DND-41 (cell line): ENCODE data around the gene PCDHGA1.

Source experiments
- ATAC-seq: fragments of 200-7000 bp; cut with Tn5 transposase; 3 replicates; pipeline ENCODE4 v1.9.1; 2021; ENCODE audit warnings: low read depth; ENCODE audit not compliant: insufficient read depth
- DNase-seq: peaks from one replicate; pipeline ENCODE4 v3.0.0-alpha.2; 2020
- H2AFZ ChIP-seq: 2 replicates; pipeline ENCODE4 v1.6.0; 2012; ENCODE audit warnings: low read depth, low read length
- H3K27ac ChIP-seq: 2 replicates; pipeline ENCODE4 v1.5.1; 2012; ENCODE audit warnings: low read length, inconsistent platforms
- H3K27me3 ChIP-seq: fragments of 200-600 bp; sonication (generic); 2 replicates; pipeline ENCODE4 v1.6.0; 2012; ENCODE audit warnings: low read length, mild to moderate bottlenecking, inconsistent platforms; ENCODE audit not compliant: insufficient read depth, poor library complexity
- H3K36me3 ChIP-seq: 2 replicates; pipeline ENCODE4 v1.5.1; 2012; ENCODE audit warnings: low read length, inconsistent platforms; ENCODE audit not compliant: insufficient read depth
- H3K4me1 ChIP-seq: 2 replicates; pipeline ENCODE4 v1.5.1; 2012; ENCODE audit warnings: mild to moderate bottlenecking, low read length; ENCODE audit not compliant: insufficient read depth
- H3K4me2 ChIP-seq: 2 replicates; pipeline ENCODE4 v1.6.0; 2012; ENCODE audit warnings: mild to moderate bottlenecking, moderate library complexity, low read length, inconsistent platforms; ENCODE audit not compliant: insufficient read depth
- H3K4me3 ChIP-seq, 2 experiments: fragments of 200-600 bp in 1 of 2; shearing (Covaris generic) in 1 of 2; 2 replicates each; pipeline ENCODE4 v1.5.1; 2012 to 2016; ENCODE audit warnings: inconsistent platforms in 2 of 2, low read length in 2 of 2, mild to moderate bottlenecking in 2 of 2, low read depth in 1 of 2, moderate library complexity in 1 of 2
- H3K79me2 ChIP-seq: 2 replicates; pipeline ENCODE4 v1.6.0; 2012; ENCODE audit warnings: low read length, inconsistent platforms; ENCODE audit not compliant: insufficient read depth
- H3K9ac ChIP-seq: 2 replicates; pipeline ENCODE4 v1.6.0; 2012; ENCODE audit warnings: low read depth, mild to moderate bottlenecking, inconsistent platforms, low read length, moderate library complexity
- H3K9me3 ChIP-seq: 2 replicates; pipeline ENCODE4 v1.5.1; 2012; ENCODE audit warnings: low read length, moderate library complexity, mild to moderate bottlenecking, inconsistent platforms; ENCODE audit not compliant: insufficient read depth, severe bottlenecking
- H4K20me1 ChIP-seq: 2 replicates; pipeline ENCODE4 v1.6.0; 2012; ENCODE audit warnings: low read length; ENCODE audit not compliant: insufficient read depth
- EZH2 ChIP-seq: IDR thresholded peaks from 3 replicates; pipeline ENCODE4 v1.6.1; 2012; ENCODE audit warnings: borderline replicate concordance, low read depth, mild to moderate bottlenecking, moderate library complexity, low read length, inconsistent platforms; ENCODE audit not compliant: severe bottlenecking
- TF ChIP-seq, protein P1 (sequence below): IDR thresholded peaks from 2 replicates; pipeline ENCODE4 v1.5.1; 2012; ENCODE audit warnings: borderline replicate concordance, low read length, moderate library complexity, mild to moderate bottlenecking; ENCODE audit not compliant: poor library complexity, severe bottlenecking; ENCODE audit errors: extremely low read depth

PCDHGA1 gene

DNA sequence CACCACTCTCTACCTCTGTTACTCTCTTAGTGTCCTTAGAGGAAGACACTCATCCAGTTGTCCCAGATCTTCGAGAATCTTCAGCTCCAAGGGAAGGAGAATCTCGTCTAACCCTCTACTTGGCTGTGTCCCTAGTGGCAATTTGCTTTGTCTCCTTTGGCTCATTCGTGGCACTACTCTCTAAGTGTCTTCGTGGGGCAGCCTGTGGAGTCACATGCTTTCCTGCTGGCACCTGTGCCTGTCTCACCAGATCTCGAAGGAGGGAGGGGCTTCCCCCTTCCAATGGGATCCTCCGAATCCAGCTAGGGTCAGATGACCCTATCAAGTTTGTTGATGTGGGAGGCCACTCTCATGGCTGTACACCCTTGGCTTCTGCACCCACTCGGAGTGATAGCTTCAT, 156.8 kb downstream of the PCDHGA1 start:
- DNase-seq (no peak), ATAC-seq (no peak)
- H3K4me1 ChIP-seq: no peaks in the 10 kb centered on the region
- H3K36me3 ChIP-seq: no peaks in the 10 kb centered on the region
- H2AFZ ChIP-seq: no peak overlapping the region
- H3K79me2 ChIP-seq: no peaks in the 10 kb centered on the region
- no peak overlapping the region for H3K4me2 ChIP-seq
- H3K4me3 ChIP-seq: no peak overlapping the region
- H3K27ac ChIP-seq: no peak overlapping the region
- TF ChIP-seq, protein P1, sequence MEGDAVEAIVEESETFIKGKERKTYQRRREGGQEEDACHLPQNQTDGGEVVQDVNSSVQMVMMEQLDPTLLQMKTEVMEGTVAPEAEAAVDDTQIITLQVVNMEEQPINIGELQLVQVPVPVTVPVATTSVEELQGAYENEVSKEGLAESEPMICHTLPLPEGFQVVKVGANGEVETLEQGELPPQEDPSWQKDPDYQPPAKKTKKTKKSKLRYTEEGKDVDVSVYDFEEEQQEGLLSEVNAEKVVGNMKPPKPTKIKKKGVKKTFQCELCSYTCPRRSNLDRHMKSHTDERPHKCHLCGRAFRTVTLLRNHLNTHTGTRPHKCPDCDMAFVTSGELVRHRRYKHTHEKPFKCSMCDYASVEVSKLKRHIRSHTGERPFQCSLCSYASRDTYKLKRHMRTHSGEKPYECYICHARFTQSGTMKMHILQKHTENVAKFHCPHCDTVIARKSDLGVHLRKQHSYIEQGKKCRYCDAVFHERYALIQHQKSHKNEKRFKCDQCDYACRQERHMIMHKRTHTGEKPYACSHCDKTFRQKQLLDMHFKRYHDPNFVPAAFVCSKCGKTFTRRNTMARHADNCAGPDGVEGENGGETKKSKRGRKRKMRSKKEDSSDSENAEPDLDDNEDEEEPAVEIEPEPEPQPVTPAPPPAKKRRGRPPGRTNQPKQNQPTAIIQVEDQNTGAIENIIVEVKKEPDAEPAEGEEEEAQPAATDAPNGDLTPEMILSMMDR: no peak
- no peak for TF ChIP-seq EZH2
- H3K9me3 ChIP-seq: no peaks in the 10 kb centered on the region
- no peak overlapping the region for H3K9ac ChIP-seq
- no peaks in the 10 kb centered on the region for H3K27me3 ChIP-seq
- H4K20me1 ChIP-seq: no peaks in the 10 kb centered on the region; the same call in 1 of the 2 replicates

DNA sequence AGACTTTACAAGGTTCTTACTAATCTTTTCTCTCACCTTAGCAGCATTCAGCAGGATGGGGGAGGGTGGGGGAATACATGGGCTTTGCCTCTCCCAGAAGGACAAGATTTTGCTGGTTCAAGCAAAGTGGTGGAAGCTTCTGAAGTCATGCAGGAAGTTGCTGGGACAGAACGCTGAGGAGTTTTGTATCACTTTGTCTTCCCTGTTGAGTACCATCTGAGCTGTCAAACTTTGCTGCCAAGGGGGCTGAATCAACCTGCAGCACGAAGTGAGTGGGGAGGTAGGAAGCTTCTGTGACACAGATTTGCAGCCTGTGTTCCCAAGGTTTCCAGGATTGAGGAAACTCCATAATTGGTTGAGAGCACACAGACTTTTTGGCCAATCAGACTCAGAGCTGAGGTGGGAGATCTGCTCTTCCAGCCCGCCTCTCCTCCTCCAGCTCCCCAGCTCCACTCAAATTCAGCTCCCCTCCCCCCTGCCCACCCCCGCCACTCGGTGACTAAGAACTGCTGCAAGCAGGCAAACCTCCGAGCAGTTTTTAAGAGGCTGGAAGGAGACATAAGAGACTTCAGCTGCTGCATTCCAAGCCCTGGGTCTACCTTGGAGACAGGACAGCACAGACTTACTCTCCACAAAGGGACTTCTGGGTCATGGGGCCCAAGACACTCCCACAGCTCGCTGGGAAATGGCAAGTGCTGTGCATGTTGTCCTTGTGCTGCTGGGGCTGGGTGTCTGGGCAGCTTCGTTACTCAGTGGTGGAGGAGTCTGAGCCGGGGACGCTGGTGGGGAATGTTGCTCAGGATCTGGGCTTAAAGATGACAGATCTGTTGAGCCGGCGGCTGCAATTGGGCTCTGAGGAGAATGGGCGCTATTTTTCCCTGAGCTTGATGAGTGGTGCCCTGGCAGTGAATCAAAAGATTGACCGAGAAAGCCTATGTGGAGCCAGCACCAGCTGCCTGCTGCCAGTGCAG, 158.6 kb downstream of the PCDHGA1 start, which contains the start of gene PCDHGC5:
Gene PCDHGC5, plus strand, starts transcription at position 491 of the 971 bp plus-strand sequence. Its CDS starts 160 bp downstream, at position 651.
- H3K79me2 ChIP-seq: no peaks in the 10 kb centered on the region
- no peaks in the 10 kb centered on the region; the same call in 1 of the 2 replicates for H4K20me1 ChIP-seq
- no peak within 1 kb of the TSS for H3K4me3 ChIP-seq
- no peaks in the 10 kb centered on the region for H3K9me3 ChIP-seq
- no peak within 1 kb of the TSS for H3K9ac ChIP-seq
- H3K4me1 ChIP-seq: no peaks in the 10 kb centered on the region
- no peak for ATAC-seq
- H3K36me3 ChIP-seq: no peaks in the 10 kb centered on the region
- H3K27me3 ChIP-seq: no peaks in the 10 kb centered on the region
- H2AFZ ChIP-seq: no peak within 1 kb of the TSS
- no peak for TF ChIP-seq EZH2
- TF ChIP-seq, protein P1: no peak
- DNase-seq: no peak
- no peak within 1 kb of the TSS for H3K27ac ChIP-seq
- no peak within 1 kb of the TSS for H3K4me2 ChIP-seq

GRCh38 chr5:141489841-141490240, 159.5 kb downstream of the PCDHGA1 start:
- H4K20me1 ChIP-seq: no peaks in the 10 kb centered on the region; the same call in 1 of the 2 replicates
- H3K79me2 ChIP-seq: no peaks in the 10 kb centered on the region
- TF ChIP-seq, protein P1: no peak
- TF ChIP-seq EZH2: no peak

More at GRCh38 chr5:141489841-141490240, 159.5 kb downstream of the PCDHGA1 start:
- no peak overlapping the region for H3K4me2 ChIP-seq
- no peak overlapping the region for H2AFZ ChIP-seq
- H3K9ac ChIP-seq: no peak overlapping the region
- no peak for ATAC-seq
- no peak overlapping the region for H3K4me3 ChIP-seq
- no peak overlapping the region for H3K27ac ChIP-seq
- peaks cover 6% of the 10 kb centered on the region for H3K4me1 ChIP-seq
- no peaks in the 10 kb centered on the region for H3K27me3 ChIP-seq
- no peak for DNase-seq
- H3K9me3 ChIP-seq: no peaks in the 10 kb centered on the region
- H3K36me3 ChIP-seq: no peaks in the 10 kb centered on the region
